ENCODE measurements around the gene ARIH2. TPM values are rescaled to one million over a fixed set of nuclear protein-coding genes. Genes with fewer than 3 reads are reported as not detected.

The ARIH2 gene
- total RNA-seq, 1 donor from 2014 or later: 69.9 TPM

DNA sequence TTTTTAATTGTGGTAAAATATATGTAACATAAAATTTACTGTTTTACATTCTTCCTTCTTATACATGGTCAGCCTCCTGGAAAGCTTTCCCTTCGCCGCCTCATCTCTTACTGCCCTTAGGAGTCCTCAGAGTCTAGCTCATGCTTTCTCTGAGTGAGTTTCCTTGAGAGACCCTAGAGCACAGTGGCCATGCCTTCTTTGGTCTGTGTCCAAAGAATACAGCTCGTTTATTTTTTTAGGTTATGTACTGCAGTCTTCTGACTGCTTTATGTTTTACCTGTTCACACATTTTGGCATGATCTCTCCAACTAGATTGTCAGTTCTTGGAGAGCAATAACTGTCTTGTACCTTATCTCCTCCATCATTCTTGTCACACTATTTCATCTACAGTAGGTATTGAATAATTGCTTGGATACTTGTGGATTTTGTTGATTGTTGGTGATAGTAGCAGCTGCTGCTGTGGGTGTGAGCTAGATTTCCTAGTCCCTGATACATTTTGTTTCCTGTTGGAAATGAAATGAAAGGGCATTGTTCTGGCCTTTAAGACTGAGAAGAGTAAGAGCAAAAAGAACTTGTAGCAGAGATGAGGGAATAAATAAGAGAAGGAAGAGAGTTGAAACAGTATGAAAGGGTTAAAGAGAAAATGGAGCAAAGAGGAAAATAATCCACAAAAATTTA lies 10.9 kb downstream of the ARIH2 start:
- peaks cover 53% of the 10 kb centered on the region for H3K4me1 Mint-ChIP-seq (ENCODE audit: low read depth)
- H3K4me3 Mint-ChIP-seq (ENCODE audit: unreplicated experiment): no peak overlapping the region
- H3K36me3 Mint-ChIP-seq (ENCODE audit: low read depth): peaks cover 16% of the 10 kb centered on the region
- H3K9me3 Mint-ChIP-seq (ENCODE audit: low read depth): no peaks in the 10 kb centered on the region
- TF ChIP-seq, protein P1, sequence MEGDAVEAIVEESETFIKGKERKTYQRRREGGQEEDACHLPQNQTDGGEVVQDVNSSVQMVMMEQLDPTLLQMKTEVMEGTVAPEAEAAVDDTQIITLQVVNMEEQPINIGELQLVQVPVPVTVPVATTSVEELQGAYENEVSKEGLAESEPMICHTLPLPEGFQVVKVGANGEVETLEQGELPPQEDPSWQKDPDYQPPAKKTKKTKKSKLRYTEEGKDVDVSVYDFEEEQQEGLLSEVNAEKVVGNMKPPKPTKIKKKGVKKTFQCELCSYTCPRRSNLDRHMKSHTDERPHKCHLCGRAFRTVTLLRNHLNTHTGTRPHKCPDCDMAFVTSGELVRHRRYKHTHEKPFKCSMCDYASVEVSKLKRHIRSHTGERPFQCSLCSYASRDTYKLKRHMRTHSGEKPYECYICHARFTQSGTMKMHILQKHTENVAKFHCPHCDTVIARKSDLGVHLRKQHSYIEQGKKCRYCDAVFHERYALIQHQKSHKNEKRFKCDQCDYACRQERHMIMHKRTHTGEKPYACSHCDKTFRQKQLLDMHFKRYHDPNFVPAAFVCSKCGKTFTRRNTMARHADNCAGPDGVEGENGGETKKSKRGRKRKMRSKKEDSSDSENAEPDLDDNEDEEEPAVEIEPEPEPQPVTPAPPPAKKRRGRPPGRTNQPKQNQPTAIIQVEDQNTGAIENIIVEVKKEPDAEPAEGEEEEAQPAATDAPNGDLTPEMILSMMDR (IDR thresholded peaks at IDR 0.05): no peak
- peak overlapping the region; percentile 85 for H3K27ac Mint-ChIP-seq (ENCODE audit: unreplicated experiment)
- no peaks in the 10 kb centered on the region for H3K27me3 Mint-ChIP-seq (ENCODE audit: low read depth)
- DNase-seq (ENCODE audit: low spot score): no peak

DNA sequence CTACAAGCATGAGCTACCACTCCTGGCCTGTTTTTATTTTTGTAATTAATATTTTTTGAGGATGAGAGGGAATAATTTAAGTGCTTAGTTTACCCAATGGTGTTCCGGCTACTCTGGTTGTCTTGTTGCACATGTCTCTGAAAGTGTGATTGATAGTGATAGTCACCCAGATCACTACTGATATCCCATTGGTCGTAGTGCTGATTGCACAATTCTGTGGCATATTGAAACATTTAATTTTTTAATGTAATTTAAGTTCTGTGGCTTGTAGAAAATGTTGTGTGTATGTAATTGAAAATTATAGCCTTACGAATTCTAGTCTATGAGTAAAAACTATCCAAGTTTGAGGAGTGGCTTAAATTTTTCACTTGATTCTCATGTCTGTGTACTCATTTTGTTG lies 11.9 kb downstream of the ARIH2 start:
- Mint-ChIP-seq H3K27ac (ENCODE audit: unreplicated experiment) (no peak overlapping the region), H3K36me3 (ENCODE audit: low read depth) (peaks cover 14% of the 10 kb centered on the region), H3K9me3 (ENCODE audit: low read depth) (no peaks in the 10 kb centered on the region), H3K4me1 (ENCODE audit: low read depth) (peaks cover 58% of the 10 kb centered on the region), H3K27me3 (ENCODE audit: low read depth) (no peaks in the 10 kb centered on the region), H3K4me3 (ENCODE audit: unreplicated experiment) (no peak overlapping the region)
- TF ChIP-seq, protein P1 (IDR thresholded peaks at IDR 0.05): no peak
- DNase-seq (ENCODE audit: low spot score): no peak

DNA sequence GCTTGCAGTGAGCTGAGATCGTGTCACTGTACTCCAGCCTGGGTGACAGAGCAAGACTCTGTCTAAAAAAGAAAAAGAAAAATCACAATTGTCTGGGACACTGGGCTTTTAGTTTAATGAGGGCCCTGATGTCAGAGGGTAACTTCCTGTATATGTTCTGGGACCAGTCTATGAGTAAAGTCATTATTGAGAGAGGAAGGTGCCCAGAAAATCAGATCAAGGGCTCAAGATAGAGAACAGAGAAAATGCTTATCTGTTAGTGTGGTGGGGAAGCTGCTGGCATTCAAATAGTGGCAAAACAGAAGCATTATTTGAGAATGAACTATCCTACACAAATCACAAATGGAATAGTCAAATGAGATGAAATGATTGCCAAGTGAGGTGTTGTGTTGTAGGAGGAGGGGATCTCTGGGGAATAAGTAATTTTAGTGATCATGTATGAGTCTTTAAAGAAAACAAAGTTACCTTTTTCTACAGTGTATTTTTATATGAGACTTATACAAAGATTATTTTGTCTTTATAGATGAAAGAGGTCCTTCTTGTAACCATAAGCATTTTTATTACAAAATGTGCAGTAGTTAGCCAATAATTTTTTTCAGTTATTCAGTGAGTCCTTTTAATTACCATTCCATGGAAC lies 13.4 kb downstream of the ARIH2 start:
- Mint-ChIP-seq H3K4me3 (ENCODE audit: unreplicated experiment) (no peak overlapping the region), H3K36me3 (ENCODE audit: low read depth) (peaks cover 8% of the 10 kb centered on the region), H3K27ac (ENCODE audit: unreplicated experiment) (no peak overlapping the region), H3K27me3 (ENCODE audit: low read depth) (no peaks in the 10 kb centered on the region), H3K9me3 (ENCODE audit: low read depth) (no peaks in the 10 kb centered on the region), H3K4me1 (ENCODE audit: low read depth) (peaks cover 49% of the 10 kb centered on the region)
- TF ChIP-seq, protein P1 (IDR thresholded peaks at IDR 0.05): no peak
- no peak for DNase-seq (ENCODE audit: low spot score)

DNA sequence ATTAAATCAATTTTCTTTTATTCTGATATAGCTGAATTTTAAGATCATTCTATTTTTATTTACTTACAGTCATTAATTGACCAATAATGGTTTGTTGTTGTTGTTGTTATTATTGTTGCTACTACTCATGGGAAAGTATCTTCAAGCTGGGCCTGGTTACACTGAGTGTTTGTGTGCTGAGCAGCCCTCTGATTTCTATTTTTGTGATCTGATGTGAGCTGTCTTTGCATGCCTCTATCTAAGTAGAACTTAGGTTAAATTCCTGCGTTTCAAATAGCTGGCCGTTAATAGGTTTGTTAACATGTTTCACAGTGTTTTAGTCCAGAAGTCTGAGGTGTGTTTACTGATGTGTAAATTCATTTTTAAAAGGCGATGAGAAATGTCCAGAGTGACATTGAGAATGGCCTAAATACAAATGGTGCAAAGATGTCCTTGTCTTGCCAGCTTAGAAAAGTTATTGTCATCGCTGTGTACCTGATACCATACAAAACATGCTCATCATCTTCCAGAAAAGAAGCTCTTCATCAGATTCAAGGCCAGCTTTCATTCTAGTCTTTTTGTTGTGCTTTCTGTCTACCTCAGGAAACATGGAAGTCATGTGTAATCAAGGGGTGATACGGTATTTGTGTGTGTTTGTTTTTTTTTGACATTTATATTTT lies 15.8 kb downstream of the ARIH2 start:
- H3K36me3 Mint-ChIP-seq (ENCODE audit: low read depth): peaks cover 8% of the 10 kb centered on the region
- peaks cover 28% of the 10 kb centered on the region for H3K4me1 Mint-ChIP-seq (ENCODE audit: low read depth)
- TF ChIP-seq, protein P1 (IDR thresholded peaks at IDR 0.05): no peak

DNA sequence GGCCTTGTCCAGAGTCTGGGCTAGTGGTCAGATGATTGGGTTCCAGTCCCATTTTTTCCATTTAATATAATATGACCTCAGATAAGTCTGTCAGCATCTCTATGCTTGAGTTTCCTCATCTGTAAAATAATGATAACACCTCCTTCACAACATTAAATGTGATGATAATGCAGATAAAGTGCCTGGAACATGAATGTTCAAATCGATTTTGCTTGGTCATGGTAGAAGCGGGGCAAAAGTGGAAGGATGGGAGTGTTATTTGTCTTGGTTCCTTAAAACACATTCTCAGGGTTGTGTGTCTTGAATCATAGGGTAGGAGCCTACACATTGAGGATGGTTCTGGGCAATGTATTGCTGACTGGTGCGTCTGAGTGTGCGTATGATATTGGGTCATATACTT lies 16.9 kb downstream of the ARIH2 start:
- Mint-ChIP-seq H3K27me3 (ENCODE audit: low read depth) (no peaks in the 10 kb centered on the region), H3K36me3 (ENCODE audit: low read depth) (peaks cover 8% of the 10 kb centered on the region), H3K4me1 (ENCODE audit: low read depth) (peaks cover 23% of the 10 kb centered on the region), H3K27ac (ENCODE audit: unreplicated experiment) (no peak overlapping the region), H3K4me3 (ENCODE audit: unreplicated experiment) (no peak overlapping the region), H3K9me3 (ENCODE audit: low read depth) (no peaks in the 10 kb centered on the region)
- TF ChIP-seq, protein P1 (IDR thresholded peaks at IDR 0.05): no peak
- no peak for DNase-seq (ENCODE audit: low spot score)

More for the DNA sequence above, 15.8 kb downstream of the ARIH2 start:
- Mint-ChIP-seq H3K27me3 (ENCODE audit: low read depth) (no peaks in the 10 kb centered on the region), H3K4me3 (ENCODE audit: unreplicated experiment) (no peak overlapping the region), H3K9me3 (ENCODE audit: low read depth) (no peaks in the 10 kb centered on the region), H3K27ac (ENCODE audit: unreplicated experiment) (no peak overlapping the region)
- no peak for DNase-seq (ENCODE audit: low spot score)
